ENCODE measurements around the gene GPR82.
"Not testable (repeated sequence)": the region's sequence is repeated elsewhere in the genome, so short reads cannot be mapped to it uniquely, and the experiment has no call there.

Gene GPR82

GRCh38 chrX:41719610-41720009 is 4.4 kb upstream of the GPR82 start:
- not testable (repeated sequence) for DNase-seq

- DNase-seq, result peak; percentile 31
These were observed 3.7 kb upstream of the GPR82 start for GRCh38 chrX:41720125-41720779.

- no peak for DNase-seq
These were observed 2.4 kb upstream of the GPR82 start for GRCh38 chrX:41721590-41721989.

- DNase-seq, result no peak
These were observed 1.8 kb upstream of the GPR82 start for GRCh38 chrX:41722214-41722613.

GRCh38 chrX:41722816-41723618 is 964 bp upstream of the GPR82 start:
- DNase-seq, result no peak

- no peak for DNase-seq
These were observed 4.1 kb downstream of the GPR82 start for GRCh38 chrX:41728125-41728524.

GRCh38 chrX:41730081-41730480 is 6.1 kb downstream of the GPR82 start:
- DNase-seq, result no peak

- DNase-seq, result no peak
These were observed 8.3 kb downstream of the GPR82 start for GRCh38 chrX:41732260-41732659.

- DNase-seq, result peak; percentile 20
These were observed 10.0 kb downstream of the GPR82 start for GRCh38 chrX:41733939-41734338.

GRCh38 chrX:41734530-41734929 is 10.5 kb downstream of the GPR82 start:
- DNase-seq, result no peak

- DNase-seq, result peak; percentile 32
These were observed 13.1 kb downstream of the GPR82 start for GRCh38 chrX:41737065-41737464.

- no peak for DNase-seq
These were observed 15.9 kb downstream of the GPR82 start for GRCh38 chrX:41739871-41740270.

- DNase-seq, result no peak
These were observed 26.7 kb downstream of the GPR82 start for GRCh38 chrX:41750716-41751115.

- no peak for DNase-seq
These were observed 34.4 kb downstream of the GPR82 start for GRCh38 chrX:41758401-41758800.

- no peak for DNase-seq
These were observed 35.8 kb downstream of the GPR82 start for GRCh38 chrX:41759817-41760216.

- no peak for DNase-seq
These were observed 37.2 kb downstream of the GPR82 start for GRCh38 chrX:41761169-41761568.

- DNase-seq, result no peak
These were observed 37.7 kb downstream of the GPR82 start for GRCh38 chrX:41761702-41762101.

- DNase-seq, result no peak
These were observed 55.1 kb downstream of the GPR82 start for GRCh38 chrX:41779030-41779564.

All from activated CD4-positive, alpha-beta T cell treated with anti-CD3 and anti-CD28 coated beads for 48 hours (primary cell).